Right atrium auricular region (tissue), 2 donors: ENCODE data around the gene ZMAT5. TPM values are rescaled to one million over a fixed set of nuclear protein-coding genes. Genes with fewer than 3 reads are reported as not detected.

Experiments
- DNase-seq: peaks from one replicate; pipeline ENCODE4 v3.0.0-alpha.2; 2019; ENCODE audit warnings: low spot score
- H3K27ac ChIP-seq, 2 donors: fragments of 200-600 bp; sonication (generic); 1 replicate in 1 of 2; 2 replicates in 1 of 2; pipeline ENCODE4 v1.5.1; 2016 to 2019
- H3K27me3 ChIP-seq, 2 donors: fragments of 200-600 bp; sonication (generic); one replicate each; pipeline versions ENCODE4 v1.5.1 to v1.6.0; 2017 to 2019
- H3K36me3 ChIP-seq: fragments of 200-600 bp; sonication (generic); one replicate; pipeline ENCODE4 v1.5.1; 2016
- H3K4me1 ChIP-seq, 2 donors: fragments of 200-600 bp; sonication (generic); one replicate each; pipeline versions ENCODE4 v1.5.1 to v1.6.0; 2017 to 2019
- H3K4me3 ChIP-seq, 2 donors: fragments of 200-600 bp; sonication (generic); 1 replicate in 1 of 2; 2 replicates in 1 of 2; pipeline ENCODE4 v1.5.1; 2017 to 2019; ENCODE audit warnings: mild to moderate bottlenecking in 1 of 2, moderate library complexity in 1 of 2
- H3K9me3 ChIP-seq, 2 donors: fragments of 200-600 bp; sonication (generic); one replicate each; pipeline ENCODE4 v1.5.1; 2019
- CTCF ChIP-seq, 2 donors: fragments of 200-600 bp; sonication (generic); IDR thresholded peaks; one replicate each; pipeline ENCODE4 v1.5.1; 2019; ENCODE audit warnings: antibody characterized with exemption in 2 of 2
- total RNA-seq, 2 donors: library from RNA; depleted of rRNA; stranded (reverse); fragments of >200 nt; gene quantifications; one replicate each; pipeline ENCODE4 v1.1.0, GENCODE V29; 2016

The ZMAT5 gene
- total RNA-seq, 2 donors from 2014 or later: 17.0 to 22.9 TPM

- Histone ChIP-seq H3K9me3 (no peaks in the 10 kb centered on the region), H3K4me1 (peaks cover 0 to 24% of the 10 kb centered on the region in 2 donors), H3K27ac (no peak overlapping the region), H3K4me3 (no peak overlapping the region), H3K27me3 (peaks cover 0 to 10% of the 10 kb centered on the region in 2 donors), H3K36me3 (peaks cover 5% of the 10 kb centered on the region)
- no peak for TF ChIP-seq CTCF (IDR thresholded peaks at IDR 0.05)
- DNase-seq: no peak
Observed at GRCh38 chr22:29700206-29700899, 66.5 kb downstream of the ZMAT5 start.

- peaks cover 0 to 12% of the 10 kb centered on the region in 2 donors for H3K4me1 ChIP-seq
- no peak overlapping the region for H3K27ac ChIP-seq
- H3K9me3 ChIP-seq: no peaks in the 10 kb centered on the region
- no peak overlapping the region for H3K4me3 ChIP-seq
- no peak for TF ChIP-seq CTCF (IDR thresholded peaks at IDR 0.05)
- peaks cover 13% of the 10 kb centered on the region for H3K36me3 ChIP-seq
- no peak for DNase-seq
- H3K27me3 ChIP-seq: peaks cover 0 to 9% of the 10 kb centered on the region in 2 donors
Observed at GRCh38 chr22:29697853-29698598, 68.8 kb downstream of the ZMAT5 start.

- Histone ChIP-seq H3K4me3 (no peak overlapping the region), H3K36me3 (peaks cover 13% of the 10 kb centered on the region), H3K27ac (no peak overlapping the region), H3K27me3 (no peaks in the 10 kb centered on the region), H3K9me3 (no peaks in the 10 kb centered on the region), H3K4me1 (no peaks in the 10 kb centered on the region)
- no peak for DNase-seq
- TF ChIP-seq CTCF (IDR thresholded peaks at IDR 0.05): no peak
Observed at GRCh38 chr22:29695129-29695926, 71.5 kb downstream of the ZMAT5 start.

GRCh38 chr22:29693671-29694070 is 73.1 kb downstream of the ZMAT5 start:
- H3K36me3 ChIP-seq: peaks cover 13% of the 10 kb centered on the region
- no peak overlapping the region for H3K4me3 ChIP-seq
- DNase-seq: no peak
- H3K9me3 ChIP-seq: no peaks in the 10 kb centered on the region
- H3K27ac ChIP-seq: no peak overlapping the region
- no peaks in the 10 kb centered on the region for H3K27me3 ChIP-seq
- TF ChIP-seq CTCF (IDR thresholded peaks at IDR 0.05): no peak
- no peaks in the 10 kb centered on the region for H3K4me1 ChIP-seq

- peaks cover 13% of the 10 kb centered on the region for H3K36me3 ChIP-seq
- no peak for DNase-seq
- no peaks in the 10 kb centered on the region for H3K27me3 ChIP-seq
- no peak overlapping the region for H3K4me3 ChIP-seq
- no peak overlapping the region for H3K27ac ChIP-seq
- no peaks in the 10 kb centered on the region for H3K9me3 ChIP-seq
- H3K4me1 ChIP-seq: no peaks in the 10 kb centered on the region
- no peak for TF ChIP-seq CTCF (IDR thresholded peaks at IDR 0.05)
Observed at GRCh38 chr22:29693161-29693560, 73.6 kb downstream of the ZMAT5 start.
